Activated CD8-positive, alpha-beta memory T cell treated with anti-CD3 and anti-CD28 coated beads, Interleukin-2, amount 50 U/mL, for 24 hours (primary cell): ENCODE measurements around the gene LRRC8A.
"Not testable (repeated sequence)": the region's sequence is repeated elsewhere in the genome, so short reads cannot be mapped to it uniquely, and the experiment has no call there.

Experiments
- DNase-seq: peaks from one replicate; pipeline ENCODE4 v3.0.0-alpha.2; 2020; ENCODE audit errors: extremely low read depth

The LRRC8A gene

GRCh38 chr9:128870128-128870940 is 11.6 kb upstream of the LRRC8A start:
- DNase-seq = no peak

GRCh38 chr9:128870941-128871265 is 11.0 kb upstream of the LRRC8A start:
- DNase-seq = not testable (repeated sequence)

- DNase-seq = no peak
Measured at GRCh38 chr9:128877852-128878251, 4.1 kb upstream of the LRRC8A start.

DNA sequence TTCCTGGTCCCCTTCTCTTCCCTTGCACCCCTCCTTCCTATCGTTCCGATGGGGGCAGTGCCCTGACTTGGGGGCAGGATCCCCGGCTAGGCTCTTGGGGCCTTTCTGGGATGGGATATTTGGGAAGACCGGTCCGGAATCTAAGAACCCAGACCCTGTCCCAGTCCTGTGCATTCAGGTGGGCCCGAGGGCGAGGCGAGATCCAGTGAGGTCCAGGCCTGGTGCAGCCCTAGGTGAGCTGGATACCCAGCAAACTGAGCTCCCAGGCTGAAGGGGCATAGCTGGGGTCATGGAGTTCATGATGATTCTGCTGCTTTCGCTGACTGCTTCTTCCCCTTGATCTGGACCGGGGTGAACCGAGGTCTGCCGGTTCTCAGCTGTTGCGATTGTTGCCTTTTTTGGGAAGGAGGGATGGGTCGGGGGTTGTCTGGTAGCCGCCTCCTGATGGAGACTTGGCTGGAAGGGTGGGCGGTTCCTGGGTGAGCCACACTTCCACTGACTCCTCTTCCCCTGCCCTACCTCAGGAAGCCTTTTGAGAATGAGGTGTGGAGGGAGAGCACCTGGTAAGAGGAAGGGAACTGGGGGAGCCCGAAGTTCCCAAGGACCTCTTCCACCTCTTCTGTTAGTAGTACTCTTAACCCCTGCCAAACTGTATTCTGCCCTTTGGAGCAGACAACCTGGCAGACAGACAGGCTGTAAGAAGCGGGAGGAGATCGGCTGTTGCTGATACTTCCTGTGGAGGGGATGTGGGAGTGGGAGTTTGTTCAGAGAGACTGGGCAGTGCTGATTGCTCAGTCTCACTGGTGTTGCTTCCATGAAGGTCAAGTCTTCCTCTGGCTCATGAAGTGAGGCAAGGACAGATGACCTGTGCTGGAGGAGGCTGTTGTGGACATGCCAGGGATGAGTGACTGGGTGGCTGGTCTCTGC is 1.0 kb downstream of the LRRC8A start:
- DNase-seq = no peak

DNA sequence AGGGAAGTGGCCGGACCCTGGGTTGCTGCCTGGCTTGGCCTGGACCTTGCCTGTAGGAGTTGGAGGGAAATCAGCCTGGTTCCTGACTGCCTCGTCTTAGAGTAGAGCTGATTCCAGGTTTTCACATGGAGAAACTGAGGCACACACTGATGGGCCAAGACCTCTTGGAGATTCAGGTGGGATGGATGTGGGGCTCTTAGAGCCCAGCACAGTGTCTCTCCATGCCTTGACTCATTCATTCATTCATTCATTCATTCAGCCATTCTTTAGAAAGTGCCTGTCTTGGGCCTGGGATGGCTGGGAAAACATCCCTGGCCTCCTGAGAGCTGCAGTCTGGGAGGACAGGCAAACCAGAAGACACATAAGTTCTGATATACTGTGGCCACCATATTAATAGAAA is 2.2 kb downstream of the LRRC8A start:
- no peak for DNase-seq

- DNase-seq = no peak
Measured at GRCh38 chr9:128885376-128885775, 3.4 kb downstream of the LRRC8A start.

DNA sequence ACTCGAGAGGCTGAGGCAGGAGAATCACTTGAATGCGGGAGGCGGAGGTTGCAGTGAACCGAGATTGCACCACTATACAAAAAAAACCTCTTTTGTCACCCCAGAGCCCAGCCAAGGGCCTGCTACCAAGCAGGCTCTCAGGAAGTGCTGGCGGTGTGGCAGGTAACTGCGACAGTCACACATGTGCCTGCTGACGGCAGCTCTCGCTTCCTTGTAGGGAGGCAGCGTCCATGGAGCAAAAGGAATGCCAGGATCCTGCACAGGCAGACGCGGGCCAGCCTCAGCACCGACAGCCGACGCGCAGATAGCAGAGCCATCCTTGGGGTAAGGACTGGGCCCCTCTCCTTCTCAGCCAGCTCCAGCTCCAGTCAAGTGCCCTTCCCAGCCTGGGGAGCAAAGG is 3.9 kb downstream of the LRRC8A start:
- DNase-seq = no peak

DNA sequence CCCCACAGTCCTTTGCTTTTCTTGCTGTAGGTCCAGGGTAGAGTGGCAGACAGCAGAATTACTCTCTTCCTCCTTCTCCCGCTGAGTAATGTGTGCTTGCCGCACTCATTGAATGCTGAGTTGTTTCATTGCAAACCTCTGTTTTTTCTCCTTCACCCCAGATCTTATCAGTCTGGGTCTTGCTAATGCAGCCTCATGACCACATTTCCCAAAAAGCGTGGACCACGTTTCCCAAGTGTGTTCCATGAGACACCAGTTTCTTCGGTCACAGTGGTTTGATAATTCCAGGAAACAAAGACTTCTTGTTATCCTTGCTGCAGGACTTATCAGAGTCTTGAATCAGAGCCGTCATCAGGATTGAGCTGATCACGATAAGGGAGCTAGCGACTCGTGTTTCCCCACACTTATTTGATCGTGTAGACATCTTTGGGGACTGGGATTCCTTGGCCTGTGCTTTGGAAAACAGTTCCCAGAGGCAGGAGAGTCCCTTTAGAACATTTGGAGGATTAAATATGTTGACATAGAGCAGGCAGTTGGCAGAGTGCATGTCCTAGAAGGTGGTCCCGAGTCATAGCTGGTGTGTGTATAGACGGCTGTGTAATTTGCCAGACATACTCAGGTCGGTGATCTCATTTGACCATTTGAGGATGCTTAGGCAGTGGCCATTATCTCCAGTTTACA is 4.4 kb downstream of the LRRC8A start:
- no peak for DNase-seq

- no peak for DNase-seq
Measured at GRCh38 chr9:128887049-128887448, 5.1 kb downstream of the LRRC8A start.

DNA sequence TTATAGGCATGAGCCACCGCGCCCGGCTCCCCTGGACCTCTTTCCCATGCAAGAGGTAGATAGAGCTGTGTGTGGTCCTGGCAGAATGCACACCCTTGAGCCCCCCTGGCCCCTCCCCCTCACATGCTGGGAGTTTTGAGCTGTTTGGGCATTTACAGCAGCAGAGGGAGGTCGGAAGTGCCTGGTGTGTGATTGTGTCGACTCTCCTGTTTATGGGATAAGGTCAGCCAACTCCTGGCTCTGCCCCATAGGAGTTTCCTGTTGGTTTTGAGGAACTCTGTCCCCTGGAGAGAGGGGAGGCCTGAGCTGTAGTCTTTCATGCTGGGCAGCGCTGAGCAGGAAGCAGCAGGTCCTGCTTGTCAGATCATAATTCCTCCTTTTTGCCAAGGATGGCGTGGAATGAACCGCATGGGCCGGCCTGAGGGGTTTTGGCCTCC is 6.0 kb downstream of the LRRC8A start:
- DNase-seq = no peak

DNA sequence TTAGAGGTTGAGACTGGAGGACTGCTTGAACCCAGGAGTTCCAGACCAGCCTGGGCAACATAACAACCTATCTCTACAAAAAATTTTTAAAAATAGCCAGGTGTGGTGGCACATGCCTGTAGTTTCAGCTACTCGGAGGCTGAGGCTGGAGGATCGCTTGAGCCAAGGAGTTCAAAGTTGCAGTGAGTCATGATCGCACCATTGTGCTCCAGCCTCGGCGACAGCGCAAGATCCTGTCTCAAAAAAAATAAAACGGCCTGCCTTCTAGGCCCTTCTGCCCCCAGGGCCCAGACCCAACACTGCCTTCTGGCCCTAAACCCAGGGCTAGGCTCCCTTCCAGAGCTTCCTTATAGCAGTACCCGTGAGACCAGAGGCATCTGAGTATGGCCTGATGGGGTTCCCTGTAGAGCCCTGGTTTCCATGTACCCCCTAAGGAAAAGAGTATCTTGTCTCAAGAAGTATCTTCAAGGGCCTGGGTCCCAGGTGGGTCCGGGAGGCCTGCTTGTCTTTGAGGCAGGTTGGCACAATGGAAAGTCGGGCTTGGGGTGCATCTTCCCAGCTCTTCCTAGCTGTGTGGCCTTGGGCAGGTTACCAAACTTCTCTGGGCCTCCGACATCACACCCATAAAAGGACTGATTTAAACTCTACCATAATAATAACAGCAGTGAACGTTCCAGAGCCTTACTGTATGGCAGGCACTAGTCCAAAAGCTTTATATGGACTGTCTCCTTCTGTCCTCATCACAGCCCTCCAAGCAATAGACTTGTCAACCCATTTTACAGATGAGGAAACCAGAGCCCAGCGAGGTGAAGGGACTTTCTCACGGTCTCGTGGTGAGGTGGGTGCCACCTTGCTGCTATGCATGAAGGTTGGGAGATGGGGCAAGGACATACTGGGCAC is 9.6 kb downstream of the LRRC8A start:
- DNase-seq = no peak

- DNase-seq = no peak
Measured at GRCh38 chr9:128892221-128892921, 10.4 kb downstream of the LRRC8A start.

DNA sequence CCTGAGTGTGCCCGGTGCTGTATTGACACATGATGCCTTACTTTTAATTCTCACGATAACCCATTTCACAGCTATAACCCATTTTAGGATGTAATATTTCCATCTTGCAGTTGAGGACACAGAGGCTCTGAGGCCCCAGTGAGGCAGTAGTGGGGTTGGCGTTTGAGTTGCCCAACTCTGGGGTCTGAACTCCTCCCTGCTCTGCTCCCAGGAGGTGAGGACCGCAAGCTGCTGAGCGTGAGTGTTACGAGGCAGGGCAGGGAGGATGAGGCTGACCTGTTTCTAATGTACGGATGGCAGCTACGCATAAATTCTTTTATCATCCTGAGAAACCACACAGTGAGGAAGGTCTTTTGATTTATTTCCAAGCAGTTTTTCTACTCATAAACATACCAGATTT is 11.4 kb downstream of the LRRC8A start:
- no peak for DNase-seq

- no peak for DNase-seq
Measured at GRCh38 chr9:128894764-128895163, 12.8 kb downstream of the LRRC8A start.

- no peak for DNase-seq
Measured at GRCh38 chr9:128895556-128895955, 13.6 kb downstream of the LRRC8A start.

DNA sequence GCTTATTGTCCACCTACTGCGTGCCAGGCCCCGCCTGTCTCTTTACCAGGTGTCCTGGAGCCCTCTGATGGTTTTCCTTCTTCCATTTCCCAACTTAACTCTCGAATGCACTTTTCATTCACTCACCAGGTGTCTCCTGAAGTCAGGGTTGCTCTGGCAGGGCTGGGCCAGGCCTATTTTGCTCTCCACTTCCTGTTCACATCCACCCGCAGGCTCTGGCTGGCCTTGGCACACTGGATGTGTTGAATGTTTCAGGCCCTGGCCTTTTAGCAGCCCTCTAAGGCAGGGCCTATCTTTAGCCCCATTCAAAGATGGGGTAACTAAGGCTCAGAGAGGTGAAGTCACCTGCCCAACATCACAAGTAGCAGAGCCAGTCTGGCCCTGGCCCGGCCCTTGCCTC is 16.4 kb downstream of the LRRC8A start:
- DNase-seq = no peak

- DNase-seq = no peak
Measured at GRCh38 chr9:128898845-128899565, 17.1 kb downstream of the LRRC8A start.

GRCh38 chr9:128899566-128900322 is 17.8 kb downstream of the LRRC8A start:
- DNase-seq = no peak

- no peak for DNase-seq
Measured at GRCh38 chr9:128901379-128901778, 19.4 kb downstream of the LRRC8A start.
